SHP77 treated with DMSO at 0.1 percent for 48 hours (cell line): ENCODE measurements around the gene RERG.

Experiments used
- DNase-seq: peaks from one replicate; lab custom pipeline; 2025; lab: John Stamatoyannopoulos, UW

RERG gene

GRCh38 chr12:15186597-15186996 lies 34.6 kb downstream of the RERG start:
- no peak for DNase-seq

- DNase-seq = no peak
Observed at GRCh38 chr12:15184484-15184883, 36.7 kb downstream of the RERG start.

GRCh38 chr12:15183821-15184220 lies 37.4 kb downstream of the RERG start:
- DNase-seq = no peak

GRCh38 chr12:15181017-15181683 lies 40.1 kb downstream of the RERG start:
- no peak for DNase-seq

- no peak for DNase-seq
Observed at GRCh38 chr12:15180325-15180724, 40.9 kb downstream of the RERG start.

GRCh38 chr12:15179672-15180071 lies 41.5 kb downstream of the RERG start:
- DNase-seq = no peak

GRCh38 chr12:15173142-15173541 lies 48.1 kb downstream of the RERG start:
- no peak for DNase-seq

GRCh38 chr12:15172060-15172822 lies 49.0 kb downstream of the RERG start:
- DNase-seq = no peak

- no peak for DNase-seq
Observed at GRCh38 chr12:15171012-15171655, 50.1 kb downstream of the RERG start.

- no peak for DNase-seq
Observed at GRCh38 chr12:15168026-15168678, 53.1 kb downstream of the RERG start.

- DNase-seq = no peak
Observed at GRCh38 chr12:15165012-15165659, 56.1 kb downstream of the RERG start.

GRCh38 chr12:15163030-15163976 lies 57.9 kb downstream of the RERG start:
- DNase-seq = no peak

- DNase-seq = no peak
Observed at GRCh38 chr12:15158083-15158482, 63.1 kb downstream of the RERG start.

GRCh38 chr12:15157269-15157671 lies 63.9 kb downstream of the RERG start:
- no peak for DNase-seq

- DNase-seq = no peak
Observed at GRCh38 chr12:15155271-15155670, 65.9 kb downstream of the RERG start.

- no peak for DNase-seq
Observed at GRCh38 chr12:15154103-15154502, 67.1 kb downstream of the RERG start.

- DNase-seq = no peak
Observed at GRCh38 chr12:15152868-15153267, 68.3 kb downstream of the RERG start.

- DNase-seq = no peak
Observed at GRCh38 chr12:15152456-15152855, 68.8 kb downstream of the RERG start.

GRCh38 chr12:15151161-15152091 lies 69.8 kb downstream of the RERG start:
- peak; percentile 5 for DNase-seq

- no peak for DNase-seq
Observed at GRCh38 chr12:15146585-15146984, 74.6 kb downstream of the RERG start.
